GM21526 (cell line): Measurements from ENCODE around the gene THAP7.

Experiments used
- ATAC-seq: cut with Tn5 transposase; IDR thresholded peaks from one replicate; pipeline ENCODE4 v1.9.1; 2021; ENCODE audit warnings: moderate library complexity; ENCODE audit not compliant: unreplicated experiment, low FRiP score

The THAP7 gene

DNA sequence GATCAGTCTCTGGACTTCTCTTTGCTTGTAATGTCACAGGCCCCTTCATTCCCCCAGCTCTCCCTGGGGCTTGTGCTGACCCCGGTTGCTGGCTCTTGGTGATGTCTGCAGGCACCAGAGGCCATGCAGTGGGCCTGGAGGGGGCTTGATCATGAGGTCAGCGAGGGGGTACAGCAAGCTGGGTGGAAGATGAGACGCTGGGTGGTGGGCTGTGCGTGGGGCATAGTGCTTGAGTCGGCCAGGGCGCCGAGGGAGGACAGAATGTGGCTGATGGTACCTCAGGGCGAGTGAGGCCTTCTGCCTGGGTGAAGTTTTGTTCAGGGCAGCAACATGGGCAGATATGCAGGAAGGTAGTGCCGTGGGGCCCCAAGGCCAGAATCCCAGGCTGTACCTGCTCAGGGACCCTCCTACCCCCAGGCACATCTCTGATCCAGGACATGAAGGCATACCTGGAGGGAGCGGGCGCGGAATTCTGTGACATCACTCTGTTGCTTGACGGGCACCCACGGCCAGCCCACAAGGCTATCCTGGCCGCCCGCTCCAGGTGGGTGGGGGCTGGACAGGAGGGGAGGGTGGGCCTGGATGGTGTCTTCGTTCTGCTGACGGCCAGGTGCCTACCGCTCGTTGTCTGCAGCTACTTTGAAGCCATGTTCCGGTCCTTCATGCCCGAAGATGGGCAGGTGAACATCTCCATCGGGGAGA lies 6.4 kb downstream of the THAP7 start:
- no peak for ATAC-seq

GRCh38 chr22:20994902-20995241 lies 7.0 kb downstream of the THAP7 start:
- no peak for ATAC-seq

GRCh38 chr22:20994128-20994901 lies 7.6 kb downstream of the THAP7 start:
- ATAC-seq: no peak

- ATAC-seq: no peak
Measured at GRCh38 chr22:20993304-20994127, 8.4 kb downstream of the THAP7 start.

DNA sequence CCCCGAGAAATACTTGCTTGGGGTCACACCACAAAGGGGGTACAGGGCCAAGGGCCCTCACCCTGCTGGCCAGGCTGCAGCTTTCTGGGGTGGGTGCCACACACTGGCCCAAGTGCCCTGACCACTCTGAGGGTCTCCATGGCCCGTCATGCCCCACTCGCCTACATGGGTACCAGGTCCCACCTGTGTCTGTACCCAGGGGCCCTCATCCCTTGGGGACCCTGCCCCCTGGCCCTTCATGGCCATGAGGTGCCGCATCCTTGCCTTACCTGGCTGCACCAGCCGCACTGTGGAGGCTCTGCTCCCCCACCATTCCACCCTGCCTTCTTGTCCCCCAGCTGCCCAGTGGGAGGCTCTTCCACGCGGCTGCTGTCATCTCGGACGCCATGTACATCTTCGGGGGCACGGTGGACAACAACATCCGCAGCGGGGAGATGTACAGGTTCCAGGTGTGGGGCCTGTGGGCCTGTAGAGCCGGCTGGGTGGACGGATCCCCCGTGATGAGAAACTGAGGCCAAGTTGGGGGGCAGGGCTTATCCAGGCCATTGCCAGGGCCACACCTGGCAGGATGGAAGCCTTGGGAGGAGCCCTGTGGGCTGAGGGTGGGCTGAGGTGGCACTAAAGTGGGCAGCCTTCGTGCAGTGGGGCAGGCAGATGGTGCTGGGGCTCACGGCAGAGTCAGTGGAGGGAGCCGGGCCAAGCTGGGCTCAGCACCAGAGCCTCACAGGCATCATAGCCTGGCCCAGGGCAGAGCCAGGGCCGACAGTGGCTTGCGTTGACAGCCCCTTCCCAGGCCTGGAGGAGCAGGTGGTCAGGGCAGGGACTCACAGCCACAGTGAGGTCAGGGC lies 9.2 kb downstream of the THAP7 start:
- no peak for ATAC-seq

DNA sequence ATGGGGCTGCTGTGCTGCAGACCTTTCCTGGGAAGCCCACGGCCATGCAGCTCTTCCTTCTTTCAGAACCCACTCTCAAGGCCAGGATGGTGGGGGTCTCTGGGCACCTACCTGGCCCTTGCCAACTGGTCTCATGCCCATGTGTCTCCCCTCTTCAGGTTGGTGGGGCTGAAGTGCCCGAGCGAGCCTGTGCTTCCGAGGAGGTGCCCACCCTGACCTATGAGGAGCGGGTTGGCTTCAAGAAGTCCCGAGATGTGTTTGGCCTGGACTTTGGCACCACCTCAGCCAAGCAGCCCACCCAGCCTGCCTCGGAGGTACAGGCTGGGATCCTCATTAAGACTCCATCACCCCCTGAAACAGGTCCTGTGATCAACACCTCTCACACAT lies 9.9 kb downstream of the THAP7 start:
- ATAC-seq: no peak

- ATAC-seq: no peak
Measured at GRCh38 chr22:20991252-20992055, 10.5 kb downstream of the THAP7 start.

DNA sequence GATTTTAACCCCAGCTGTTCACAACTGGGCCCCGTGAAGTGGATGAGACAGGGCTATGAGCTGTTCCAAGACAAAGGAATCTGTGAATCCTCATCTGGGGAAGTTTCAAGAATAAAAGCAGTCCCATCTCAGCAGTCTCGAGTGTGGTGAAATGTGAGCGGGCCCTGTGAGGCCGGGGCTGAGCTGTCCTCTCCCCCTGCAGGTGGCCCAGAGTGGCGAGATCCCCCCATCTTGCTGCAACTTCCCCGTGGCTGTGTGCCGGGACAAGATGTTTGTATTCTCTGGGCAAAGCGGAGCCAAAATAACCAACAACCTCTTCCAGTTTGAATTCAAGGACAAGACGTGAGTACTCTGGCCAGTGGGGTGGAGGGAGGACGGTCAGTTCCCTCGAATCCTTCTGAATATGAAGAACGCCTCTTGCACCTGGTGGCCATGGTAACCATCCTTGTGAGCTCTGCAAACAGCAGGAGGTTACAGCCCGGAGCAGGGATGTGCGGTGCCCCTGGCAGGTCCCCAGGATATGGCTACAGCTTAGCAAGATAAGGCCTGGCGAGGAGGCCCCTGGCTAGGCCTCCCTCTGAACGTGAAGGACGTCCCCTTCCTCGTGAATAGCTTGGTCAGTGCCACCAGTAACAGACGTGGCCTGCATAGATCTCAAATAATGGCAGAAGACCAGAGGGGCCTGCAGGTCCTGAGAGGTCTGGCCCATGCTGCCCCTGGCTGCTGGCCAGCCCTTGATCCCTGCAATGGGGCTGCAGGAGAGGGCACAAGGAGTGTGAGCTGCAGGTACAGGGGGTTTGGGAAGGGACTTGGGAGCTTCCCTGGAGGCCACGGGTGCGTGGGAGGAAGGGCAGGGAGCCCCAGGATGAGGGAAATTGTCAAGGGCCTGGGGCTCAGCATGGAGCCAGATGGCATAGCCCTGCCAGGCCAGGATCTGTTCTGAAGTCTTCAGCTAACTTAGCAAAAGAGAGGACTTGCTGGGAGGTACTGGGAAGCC lies 11.4 kb downstream of the THAP7 start:
- ATAC-seq: no peak

DNA sequence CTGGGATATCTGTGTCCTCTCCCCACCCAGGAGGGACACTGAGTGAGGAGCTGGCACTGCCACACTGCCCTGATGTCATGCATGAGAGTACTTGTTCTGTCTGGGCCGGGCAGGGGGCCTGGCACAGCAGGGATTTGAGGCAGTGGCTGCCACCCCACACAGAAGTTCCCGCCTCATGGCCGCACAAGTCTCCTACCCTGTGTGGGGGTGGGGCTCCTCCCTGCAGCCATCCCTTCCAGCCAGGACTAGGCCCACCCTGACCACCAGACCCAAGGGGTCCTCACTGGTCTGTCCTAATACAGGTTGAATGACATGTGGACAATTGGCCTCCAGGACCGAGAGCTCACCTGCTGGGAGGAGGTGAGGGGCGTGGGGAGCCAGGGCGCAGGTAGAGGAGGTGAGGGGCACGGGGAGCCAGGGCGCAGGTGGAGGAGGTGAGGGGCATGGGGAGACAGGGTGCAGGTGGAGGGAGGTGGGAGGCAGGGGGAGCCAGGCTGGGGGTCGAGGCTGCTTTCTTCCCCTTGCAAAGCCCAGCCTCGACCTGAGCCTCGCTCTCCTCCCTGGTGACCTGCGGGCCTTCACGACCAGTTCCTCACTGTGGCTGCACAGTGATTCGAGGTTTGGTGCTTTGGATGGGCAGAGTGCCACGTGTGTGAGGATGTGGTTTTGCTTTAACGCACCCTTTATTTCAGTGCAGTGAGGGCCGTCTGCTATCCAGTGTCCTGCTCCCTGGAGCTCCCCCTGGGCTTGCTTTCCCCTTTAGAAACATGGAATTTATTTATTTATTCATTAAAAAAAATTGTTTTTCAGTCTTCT lies 12.4 kb downstream of the THAP7 start:
- no peak for ATAC-seq

DNA sequence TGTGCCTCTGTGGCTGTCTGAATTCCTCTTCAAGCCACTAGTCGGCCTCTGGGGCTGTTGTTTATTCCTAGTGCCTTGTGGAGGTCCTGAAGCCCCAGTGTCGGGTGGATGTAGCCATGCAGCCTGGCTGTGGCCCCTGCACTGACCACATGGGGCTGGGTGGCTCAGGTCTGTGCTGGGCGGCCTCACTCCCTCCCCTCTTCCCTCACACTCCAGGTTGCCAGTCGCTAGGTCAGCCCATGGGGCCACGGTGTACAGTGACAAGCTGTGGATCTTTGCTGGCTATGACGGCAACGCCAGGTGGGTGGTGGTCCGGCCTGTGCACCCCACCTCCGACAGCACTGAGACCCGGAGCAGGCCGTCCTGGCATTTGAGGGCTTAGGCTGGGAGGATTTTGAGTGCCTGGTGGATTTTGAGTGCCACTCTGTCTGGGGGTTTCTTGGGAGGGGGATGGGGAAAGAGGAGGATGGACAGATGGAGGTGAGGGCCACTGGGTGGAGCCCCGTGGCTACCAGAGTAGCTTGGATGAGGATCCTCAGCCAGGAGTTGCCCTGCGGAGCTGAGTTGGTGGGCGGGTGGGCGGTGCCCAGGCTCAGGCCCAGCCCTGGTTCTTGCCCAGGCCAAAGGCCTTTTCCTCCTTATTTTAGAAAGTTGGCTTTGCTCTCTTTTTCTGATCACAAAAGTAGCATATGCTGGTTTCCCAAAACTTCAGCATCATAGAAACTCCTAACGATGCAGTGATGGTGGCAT lies 13.2 kb downstream of the THAP7 start:
- ATAC-seq: no peak

GRCh38 chr22:20987375-20987774 lies 14.5 kb downstream of the THAP7 start:
- no peak for ATAC-seq

DNA sequence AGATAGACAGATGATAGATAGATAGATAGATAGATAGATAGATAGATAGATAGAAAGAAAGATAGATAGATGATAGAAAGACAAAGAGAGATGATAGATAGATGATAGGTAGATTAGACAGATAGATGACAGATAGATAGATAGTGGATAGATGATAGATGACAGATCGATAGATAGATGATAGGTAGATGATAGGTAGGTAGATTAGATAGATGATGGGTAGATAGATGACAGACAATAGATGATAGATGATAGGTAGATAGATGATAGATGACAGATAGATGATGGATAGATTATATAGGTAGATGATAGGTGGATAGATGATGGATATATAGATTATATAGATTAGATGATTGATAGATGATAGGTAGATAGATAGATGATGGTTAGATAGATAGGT lies 15.6 kb downstream of the THAP7 start:
- ATAC-seq: no peak

DNA sequence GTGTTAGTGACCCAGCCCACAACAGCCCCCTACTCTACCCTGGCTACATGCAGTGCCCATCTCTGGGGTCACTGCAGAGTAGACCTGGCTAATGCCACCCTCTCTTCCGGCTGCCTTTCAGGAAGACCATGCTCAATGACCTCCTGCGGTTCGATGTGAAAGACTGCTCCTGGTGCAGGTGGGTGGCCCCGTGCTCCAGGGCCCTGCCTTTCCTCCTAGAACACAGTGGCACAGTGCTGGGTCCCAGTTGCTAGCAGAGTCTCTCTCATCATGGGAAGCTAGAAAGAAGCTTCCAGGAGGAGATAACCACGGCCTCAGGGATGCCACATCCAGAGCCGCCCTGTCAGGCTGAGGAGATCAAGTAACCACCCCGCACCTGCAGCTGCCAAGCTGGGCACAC lies 16.2 kb downstream of the THAP7 start:
- ATAC-seq: no peak

DNA sequence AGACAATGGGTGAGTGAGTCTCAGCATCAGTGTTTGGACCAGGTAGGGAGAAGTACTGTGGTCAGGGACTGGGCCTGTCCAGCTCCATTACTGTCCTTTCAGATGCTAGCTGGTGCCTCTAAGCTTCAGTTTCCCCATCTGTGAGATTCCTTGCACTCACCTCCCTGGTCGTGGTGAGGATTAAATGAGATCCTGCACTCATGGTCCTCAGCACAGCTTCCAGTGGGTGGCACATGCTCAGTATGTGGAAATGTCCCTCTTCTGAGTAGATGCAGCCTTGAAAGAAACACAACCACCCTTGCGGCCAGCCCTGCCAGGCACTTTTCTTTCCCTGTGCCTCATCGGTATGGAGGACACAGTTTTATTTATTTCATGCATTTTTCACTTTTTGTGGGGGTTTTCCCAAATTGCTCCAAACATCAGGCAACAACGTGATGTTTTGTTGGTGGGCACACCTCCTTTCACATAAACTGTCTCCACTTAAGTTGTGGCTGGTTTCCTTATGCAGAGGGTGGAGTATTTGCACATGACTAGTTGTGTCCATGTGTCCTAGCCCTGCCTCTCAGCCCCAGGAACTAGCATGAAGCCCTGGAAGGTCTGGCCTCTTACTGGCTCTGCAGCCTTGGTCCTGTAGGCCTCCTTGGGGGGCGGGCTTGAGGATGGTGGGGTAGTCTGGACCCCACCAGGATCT lies 18.7 kb downstream of the THAP7 start:
- ATAC-seq: no peak

GRCh38 chr22:20982563-20982882 lies 19.4 kb downstream of the THAP7 start:
- no peak for ATAC-seq

- no peak for ATAC-seq
Measured at GRCh38 chr22:20981787-20982562, 19.9 kb downstream of the THAP7 start, which contains the start of gene LZTR1. Gene LZTR1, plus strand, starts transcription at chr22:20982297. Its CDS starts 75 bp downstream, at chr22:20982372.
